HFFc6 (cell line): Measurements from ENCODE around the gene ERAP2. TPM values are rescaled to one million over a fixed set of nuclear protein-coding genes. Genes with fewer than 3 reads are reported as not detected.

ENCODE experiments used
- DNase-seq: peaks from one replicate; pipeline ENCODE4 v3.0.0-alpha.2; 2018
- H3K27ac Mint-ChIP-seq: 2 replicates; pipeline ENCODE4 v1.8.0; 2020; ENCODE audit warnings: mild to moderate bottlenecking, mixed read lengths
- H3K27me3 Mint-ChIP-seq: 2 replicates; pipeline ENCODE4 v1.8.0; 2021; ENCODE audit warnings: mild to moderate bottlenecking, moderate library complexity, mixed read lengths; ENCODE audit not compliant: insufficient read depth
- H3K36me3 Mint-ChIP-seq: 2 replicates; pipeline ENCODE4 v1.8.0; 2021; ENCODE audit warnings: low read depth, mixed read lengths
- H3K4me1 Mint-ChIP-seq: 2 replicates; pipeline ENCODE4 v1.8.0; 2020; ENCODE audit warnings: low read depth, mixed read lengths
- H3K4me3 Mint-ChIP-seq: 2 replicates; pipeline ENCODE4 v1.8.0; 2020; ENCODE audit warnings: mild to moderate bottlenecking, moderate library complexity, mixed read lengths
- H3K9me3 Mint-ChIP-seq: 2 replicates; pipeline ENCODE4 v1.8.0; 2020; ENCODE audit warnings: mild to moderate bottlenecking, mixed read lengths
- CTCF ChIP-seq: fragments of 200-600 bp; sonication (generic); IDR thresholded peaks from 2 replicates; pipeline ENCODE4 v1.5.0; 2021; ENCODE audit warnings: antibody characterized with exemption, mild to moderate bottlenecking
- total RNA-seq, 6 experiments: library from RNA; stranded (reverse); fragmentation: NEBNext Ultra II Directional; extraction: Animal tissue kit (Norgen Biotek cat#: 25700); gene quantifications; 2 replicates in 1 of 6; 3 replicates in 5 of 6; pipeline ENCODE4 v1.2.3, GENCODE V29; 2021

Gene ERAP2
- total RNA-seq, 6 experiments from 2014 or later = 0.97 to 2.6 (median 1.5) TPM

- Mint-ChIP-seq H3K27me3 (peaks cover 18% of the 10 kb centered on the region), H3K36me3 (no peaks in the 10 kb centered on the region), H3K4me1 (no peaks in the 10 kb centered on the region; the same call in 1 of the 2 replicates), H3K4me3 (no peak overlapping the region), H3K27ac (no peak overlapping the region), H3K9me3 (no peaks in the 10 kb centered on the region)
- no peak for DNase-seq
- no peak for TF ChIP-seq CTCF
Measured at GRCh38 chr5:96863949-96864584, 12.2 kb upstream of the ERAP2 start.

- TF ChIP-seq CTCF = no peak
- H3K9me3 Mint-ChIP-seq = no peaks in the 10 kb centered on the region
- no peaks in the 10 kb centered on the region for H3K36me3 Mint-ChIP-seq
- no peak for DNase-seq
- H3K27ac Mint-ChIP-seq = no peak overlapping the region
- peaks cover 17% of the 10 kb centered on the region for H3K27me3 Mint-ChIP-seq
- no peak overlapping the region for H3K4me3 Mint-ChIP-seq
- peaks cover 5% of the 10 kb centered on the region for H3K4me1 Mint-ChIP-seq
Measured at GRCh38 chr5:96864922-96865530, 11.3 kb upstream of the ERAP2 start.

- peak; percentile 72 for DNase-seq
- no peaks in the 10 kb centered on the region for H3K27me3 Mint-ChIP-seq
- no peak overlapping the region for H3K27ac Mint-ChIP-seq
- peak; percentile 93 for TF ChIP-seq CTCF
- H3K4me1 Mint-ChIP-seq = peaks cover 21% of the 10 kb centered on the region
- H3K4me3 Mint-ChIP-seq = no peak overlapping the region
- H3K36me3 Mint-ChIP-seq = no peaks in the 10 kb centered on the region
- H3K9me3 Mint-ChIP-seq = no peaks in the 10 kb centered on the region
Measured at GRCh38 chr5:96868603-96869371, 7.5 kb upstream of the ERAP2 start.

GRCh38 chr5:96869372-96869641, 7.0 kb upstream of the ERAP2 start:
- Mint-ChIP-seq H3K27ac (no peak overlapping the region), H3K9me3 (no peaks in the 10 kb centered on the region), H3K4me3 (no peak overlapping the region), H3K27me3 (no peaks in the 10 kb centered on the region), H3K4me1 (peaks cover 21% of the 10 kb centered on the region), H3K36me3 (no peaks in the 10 kb centered on the region)
- TF ChIP-seq CTCF = no peak
- DNase-seq = no peak

GRCh38 chr5:96870094-96871026, 5.9 kb upstream of the ERAP2 start:
- no peak overlapping the region for H3K4me3 Mint-ChIP-seq
- DNase-seq = no peak

More at GRCh38 chr5:96870094-96871026, 5.9 kb upstream of the ERAP2 start:
- Mint-ChIP-seq H3K27ac (no peak overlapping the region), H3K4me1 (peaks cover 28% of the 10 kb centered on the region), H3K27me3 (no peaks in the 10 kb centered on the region), H3K36me3 (no peaks in the 10 kb centered on the region), H3K9me3 (no peaks in the 10 kb centered on the region)
- TF ChIP-seq CTCF = no peak
